ENCODE data around the gene AXIN2.

- TF ChIP-seq POLR2AphosphoS5 (IDR thresholded peaks at IDR 0.05; ENCODE audit: insufficient read depth in 1 of 2, low read depth in 1 of 2) (no peak), CTCF (IDR thresholded peaks at IDR 0.05) (no peak)
Observed at GRCh38 chr17:65511316-65511715, 50.1 kb downstream of the AXIN2 start.

Measured in vagina (tissue), 2 donors.